Thoracic aorta (tissue), 2 donors: Measurements from ENCODE around the gene BEST3. TPM values are rescaled to one million over a fixed set of nuclear protein-coding genes. Genes with fewer than 3 reads are reported as not detected.

Source experiments
- ATAC-seq: fragments of 150-250 bp; one replicate; pipeline ENCODE4 v1.8.0; 2017; ENCODE audit warnings: low read depth; ENCODE audit not compliant: insufficient number of reproducible peaks, low FRiP score
- DNase-seq: peaks from one replicate; pipeline ENCODE4 v3.0.0-alpha.2; 2020; ENCODE audit warnings: low spot score
- H3K27ac ChIP-seq, 2 donors: fragments of 200-600 bp; sonication (generic); 1 replicate in 1 of 2; 2 replicates in 1 of 2; pipeline ENCODE4 v1.5.1; 2016; ENCODE audit warnings: mild to moderate bottlenecking in 2 of 2, moderate library complexity in 2 of 2
- H3K27me3 ChIP-seq: fragments of 200-600 bp; sonication (generic); replicated peaks from 2 replicates; pipeline ENCODE4 v1.6.0; 2016; ENCODE audit warnings: mild to moderate bottlenecking; ENCODE audit not compliant: insufficient read depth
- H3K36me3 ChIP-seq: fragments of 200-600 bp; sonication (generic); one replicate; pipeline ENCODE4 v1.5.1; 2016
- H3K4me1 ChIP-seq, 2 donors: fragments of 200-600 bp; sonication (generic); 1 replicate in 1 of 2; 2 replicates in 1 of 2; pipeline versions ENCODE4 v1.5.1 to v1.6.0; 2016; ENCODE audit warnings: low read depth in 2 of 2, mild to moderate bottlenecking in 1 of 2; ENCODE audit not compliant: control insufficient read depth in 1 of 2
- H3K4me3 ChIP-seq: fragments of 200-600 bp; sonication (generic); 2 replicates; pipeline ENCODE4 v1.5.1; 2016; ENCODE audit warnings: mild to moderate bottlenecking
- H3K9me3 ChIP-seq: fragments of 200-600 bp; sonication (generic); 2 replicates; pipeline ENCODE4 v1.5.1; 2016
- total RNA-seq, 2 donors: library from RNA; depleted of rRNA; stranded (reverse); fragments of >200 nt; gene quantifications; one replicate each; pipeline versions ENCODE4 v1.1.0 to v1.2.3, GENCODE V29; 2016
- TF ChIP-seq, protein P1 (sequence below): fragments of 200-600 bp; sonication (generic); IDR thresholded peaks from one replicate; pipeline ENCODE4 v1.5.1; 2019; ENCODE audit warnings: antibody characterized with exemption

The BEST3 gene
- total RNA-seq, 2 donors from 2014 or later = not detected

DNA sequence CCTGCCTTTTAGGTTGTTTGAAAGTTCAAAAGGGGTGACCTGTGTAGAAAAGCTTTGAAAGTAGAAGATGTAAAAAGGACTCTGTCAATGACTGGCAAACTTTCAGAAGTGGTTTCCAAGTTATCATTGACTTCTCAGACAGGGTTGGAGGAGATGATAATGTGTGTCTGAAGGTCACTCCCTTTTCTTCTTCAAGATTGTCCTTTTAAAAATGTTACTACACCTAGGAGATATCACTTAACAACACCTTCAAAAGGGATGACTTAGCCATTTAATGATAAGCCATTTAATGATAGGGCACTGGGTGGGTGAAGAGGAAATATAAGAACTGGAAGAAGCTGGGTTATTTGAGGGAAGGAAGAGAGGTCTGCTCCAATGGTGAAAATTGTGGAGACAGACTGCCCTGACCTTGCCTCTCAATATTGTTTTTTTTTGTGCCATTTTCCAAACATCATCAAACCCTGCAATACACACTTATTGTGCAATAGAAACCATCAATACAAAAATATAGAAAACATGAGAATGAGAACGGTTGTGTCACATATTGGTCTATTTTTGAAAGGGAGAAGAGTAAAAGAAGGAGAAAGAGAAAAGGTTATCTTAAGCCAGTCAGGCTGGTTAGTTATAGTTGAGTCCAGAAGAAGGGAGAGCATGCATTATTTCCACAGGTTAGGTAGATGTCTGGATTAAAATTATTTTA lies 38.8 kb downstream of the BEST3 start:
- TF ChIP-seq, protein P1, sequence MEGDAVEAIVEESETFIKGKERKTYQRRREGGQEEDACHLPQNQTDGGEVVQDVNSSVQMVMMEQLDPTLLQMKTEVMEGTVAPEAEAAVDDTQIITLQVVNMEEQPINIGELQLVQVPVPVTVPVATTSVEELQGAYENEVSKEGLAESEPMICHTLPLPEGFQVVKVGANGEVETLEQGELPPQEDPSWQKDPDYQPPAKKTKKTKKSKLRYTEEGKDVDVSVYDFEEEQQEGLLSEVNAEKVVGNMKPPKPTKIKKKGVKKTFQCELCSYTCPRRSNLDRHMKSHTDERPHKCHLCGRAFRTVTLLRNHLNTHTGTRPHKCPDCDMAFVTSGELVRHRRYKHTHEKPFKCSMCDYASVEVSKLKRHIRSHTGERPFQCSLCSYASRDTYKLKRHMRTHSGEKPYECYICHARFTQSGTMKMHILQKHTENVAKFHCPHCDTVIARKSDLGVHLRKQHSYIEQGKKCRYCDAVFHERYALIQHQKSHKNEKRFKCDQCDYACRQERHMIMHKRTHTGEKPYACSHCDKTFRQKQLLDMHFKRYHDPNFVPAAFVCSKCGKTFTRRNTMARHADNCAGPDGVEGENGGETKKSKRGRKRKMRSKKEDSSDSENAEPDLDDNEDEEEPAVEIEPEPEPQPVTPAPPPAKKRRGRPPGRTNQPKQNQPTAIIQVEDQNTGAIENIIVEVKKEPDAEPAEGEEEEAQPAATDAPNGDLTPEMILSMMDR = no peak
- Histone ChIP-seq H3K4me3 (no peak overlapping the region), H3K9me3 (no peaks in the 10 kb centered on the region), H3K27me3 (no peaks in the 10 kb centered on the region), H3K4me1 (peaks cover 3 to 10% of the 10 kb centered on the region in 2 donors), H3K36me3 (no peaks in the 10 kb centered on the region), H3K27ac (no peak overlapping the region)
- DNase-seq (no peak), ATAC-seq (no peak)

DNA sequence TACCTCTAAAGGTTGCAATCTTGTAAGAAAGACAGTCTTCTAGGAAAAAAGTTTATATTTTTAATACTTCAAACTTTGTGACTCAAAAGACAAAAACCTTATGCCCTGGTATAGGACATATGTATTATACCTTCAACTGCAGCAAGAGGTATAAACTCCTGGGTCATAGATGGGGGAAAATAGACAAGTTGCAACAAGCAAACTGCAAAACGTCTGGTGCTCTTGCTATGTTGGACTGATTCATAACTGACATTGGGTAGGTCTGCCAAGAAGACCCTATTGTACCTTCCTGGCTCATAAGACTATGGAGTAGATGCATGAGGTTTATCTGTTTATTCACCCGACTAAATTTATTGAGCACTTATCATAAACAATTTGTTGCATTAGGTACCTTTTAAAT lies 40.9 kb downstream of the BEST3 start:
- no peak overlapping the region for H3K4me3 ChIP-seq
- no peak overlapping the region for H3K27ac ChIP-seq
- H3K4me1 ChIP-seq = peaks cover 3 to 13% of the 10 kb centered on the region in 2 donors
- DNase-seq (no peak), ATAC-seq (no peak)
- H3K9me3 ChIP-seq = no peaks in the 10 kb centered on the region
- no peaks in the 10 kb centered on the region for H3K36me3 ChIP-seq
- TF ChIP-seq, protein P1 = no peak
- no peaks in the 10 kb centered on the region for H3K27me3 ChIP-seq

DNA sequence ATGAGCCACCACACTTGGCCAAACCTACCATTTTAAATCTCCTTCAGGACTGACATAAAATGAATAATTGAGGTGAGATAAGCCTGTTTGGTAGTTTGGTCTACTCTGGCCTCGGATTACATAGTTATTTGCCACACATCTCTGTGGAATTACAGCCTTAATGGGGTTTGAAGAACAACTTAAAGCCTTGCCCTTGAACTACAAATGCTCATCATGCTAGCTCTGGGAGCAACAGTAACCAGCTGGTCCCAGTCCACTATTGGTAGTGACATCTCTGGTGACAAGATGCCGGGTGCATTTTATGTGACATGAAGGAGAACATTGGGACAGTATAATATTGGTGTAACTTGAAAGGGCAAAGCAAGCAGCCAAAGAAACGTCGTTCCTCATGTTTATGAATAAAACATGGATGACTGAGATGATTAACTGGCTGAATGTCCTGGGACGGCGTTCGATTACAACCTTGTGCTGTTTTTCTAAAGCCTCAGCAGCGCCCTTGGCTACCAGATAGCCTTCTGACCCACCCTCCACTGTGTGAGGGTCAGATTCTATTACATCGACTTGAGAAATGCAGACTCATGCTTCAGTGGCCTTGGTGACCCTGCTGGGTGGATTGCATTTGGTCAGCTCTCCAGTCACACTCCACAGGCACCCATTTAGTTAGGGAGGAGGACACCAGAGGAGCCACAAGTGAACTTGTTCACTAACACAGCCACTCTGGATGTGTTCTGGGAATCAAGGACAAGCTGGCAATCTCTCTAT lies 41.5 kb downstream of the BEST3 start:
- H3K4me3 ChIP-seq = no peak overlapping the region
- TF ChIP-seq, protein P1 = no peak
- H3K27me3 ChIP-seq = no peaks in the 10 kb centered on the region
- H3K27ac ChIP-seq = no peak overlapping the region
- H3K4me1 ChIP-seq = peaks cover 3 to 13% of the 10 kb centered on the region in 2 donors
- no peaks in the 10 kb centered on the region for H3K9me3 ChIP-seq
- H3K36me3 ChIP-seq = no peaks in the 10 kb centered on the region
- no peak for ATAC-seq
- no peak for DNase-seq

DNA sequence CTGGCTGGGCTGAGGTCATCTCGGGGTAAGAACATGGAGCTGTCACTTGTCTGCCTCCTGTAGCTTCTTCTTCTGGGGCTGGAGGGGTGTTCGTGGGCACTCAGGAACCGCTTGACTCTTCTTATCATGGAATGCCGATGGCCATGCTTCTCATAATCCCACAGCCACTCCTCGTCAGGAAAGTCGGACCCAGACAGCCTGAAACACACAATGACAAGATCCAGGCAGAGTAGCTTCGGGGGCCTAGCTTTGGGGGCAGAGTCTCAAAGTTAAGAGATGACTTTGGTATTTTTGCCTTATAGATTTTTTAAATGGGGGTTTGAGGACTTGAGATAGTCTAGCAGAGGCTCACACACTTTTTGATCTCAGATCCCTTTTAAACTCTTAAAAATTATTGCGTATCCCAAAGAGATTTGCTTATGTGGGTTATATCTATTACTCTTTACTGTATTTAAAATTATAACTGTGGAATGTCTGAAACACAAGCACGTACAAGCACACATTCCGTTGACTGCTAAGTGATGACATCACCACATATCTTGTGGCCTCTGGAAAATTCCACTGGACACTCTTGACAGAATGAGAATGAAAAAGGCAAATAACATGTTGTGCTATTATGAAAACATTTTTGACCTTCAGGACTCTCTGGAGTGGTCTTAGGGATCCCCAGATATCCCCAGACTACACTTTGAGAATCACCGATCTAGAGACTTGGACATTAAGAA lies 43.3 kb downstream of the BEST3 start:
- ATAC-seq (no peak), DNase-seq (no peak)
- Histone ChIP-seq H3K4me1 (peaks cover 3 to 13% of the 10 kb centered on the region in 2 donors), H3K9me3 (no peaks in the 10 kb centered on the region), H3K27ac (peak overlapping the region; percentile 4 to 37), H3K36me3 (no peaks in the 10 kb centered on the region), H3K27me3 (no peaks in the 10 kb centered on the region), H3K4me3 (peak overlapping the region; percentile 7)
- TF ChIP-seq, protein P1 = no peak

DNA sequence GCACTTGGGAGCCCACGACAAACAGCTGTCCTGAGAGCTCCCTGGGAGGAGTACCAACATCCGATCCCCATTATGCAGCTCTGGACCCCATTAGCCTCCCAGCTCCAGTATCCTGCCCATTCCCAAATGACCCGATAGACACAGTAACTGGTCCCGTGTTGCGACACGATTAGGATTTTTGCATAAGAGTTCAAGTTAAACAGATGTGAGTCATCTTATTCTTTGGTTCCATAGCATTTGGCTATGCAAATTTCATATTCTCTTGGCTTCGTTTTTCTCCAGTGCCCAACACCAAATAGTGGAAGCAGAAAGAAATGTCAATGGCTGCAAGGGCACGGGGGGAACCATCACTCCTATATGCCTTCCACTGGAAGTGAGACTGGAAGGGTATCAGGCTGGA lies 45.4 kb downstream of the BEST3 start:
- Histone ChIP-seq H3K4me3 (no peak overlapping the region), H3K36me3 (no peaks in the 10 kb centered on the region), H3K4me1 (peaks cover 3 to 13% of the 10 kb centered on the region in 2 donors), H3K9me3 (no peaks in the 10 kb centered on the region), H3K27ac (no peak overlapping the region), H3K27me3 (no peaks in the 10 kb centered on the region)
- DNase-seq = no peak
- no peak for ATAC-seq
- TF ChIP-seq, protein P1 = no peak
